Measurements from ENCODE around the gene ARID5A.
"Not testable (repeated sequence)": the region's sequence is repeated elsewhere in the genome, so short reads cannot be mapped to it uniquely, and the experiment has no call there.

ARID5A gene

GRCh38 chr2:96557421-96557820 is 20.9 kb downstream of the ARID5A start:
- DNase-seq (ENCODE audit: low spot score) = not testable (repeated sequence)

GRCh38 chr2:96558061-96558460 is 21.5 kb downstream of the ARID5A start:
- no peak for DNase-seq (ENCODE audit: low spot score)

- DNase-seq (ENCODE audit: low spot score) = no peak
These were observed 21.9 kb downstream of the ARID5A start for GRCh38 chr2:96558485-96558884.

GRCh38 chr2:96564026-96564425 is 27.5 kb downstream of the ARID5A start:
- no peak for DNase-seq (ENCODE audit: low spot score)

- no peak for DNase-seq (ENCODE audit: low spot score)
These were observed 28.0 kb downstream of the ARID5A start for GRCh38 chr2:96564563-96564962.

- no peak for DNase-seq (ENCODE audit: low spot score)
These were observed 28.6 kb downstream of the ARID5A start for GRCh38 chr2:96565111-96565510.

- DNase-seq (ENCODE audit: low spot score) = no peak
These were observed 31.5 kb downstream of the ARID5A start for GRCh38 chr2:96568094-96568493.

GRCh38 chr2:96574364-96574763 is 37.8 kb downstream of the ARID5A start:
- DNase-seq (ENCODE audit: low spot score) = no peak

- no peak for DNase-seq (ENCODE audit: low spot score)
These were observed 39.4 kb downstream of the ARID5A start for GRCh38 chr2:96575785-96576456.

- no peak for DNase-seq (ENCODE audit: low spot score)
These were observed 40.9 kb downstream of the ARID5A start for GRCh38 chr2:96577501-96577900.

GRCh38 chr2:96578731-96579130 is 42.2 kb downstream of the ARID5A start:
- no peak for DNase-seq (ENCODE audit: low spot score)

- DNase-seq (ENCODE audit: low spot score) = no peak
These were observed 42.9 kb downstream of the ARID5A start for GRCh38 chr2:96579422-96579821.

GRCh38 chr2:96580771-96581170 is 44.2 kb downstream of the ARID5A start:
- DNase-seq (ENCODE audit: low spot score) = no peak

- DNase-seq (ENCODE audit: low spot score) = no peak
These were observed 47.5 kb downstream of the ARID5A start for GRCh38 chr2:96584017-96584416.

GRCh38 chr2:96587843-96588242 is 51.3 kb downstream of the ARID5A start:
- DNase-seq (ENCODE audit: low spot score) = no peak

- DNase-seq (ENCODE audit: low spot score) = no peak
These were observed 54.5 kb downstream of the ARID5A start for GRCh38 chr2:96591054-96591453.

- DNase-seq (ENCODE audit: low spot score) = no peak
These were observed 54.9 kb downstream of the ARID5A start for GRCh38 chr2:96591494-96591893.

GRCh38 chr2:96594282-96594681 is 57.7 kb downstream of the ARID5A start:
- DNase-seq (ENCODE audit: low spot score) = no peak

GRCh38 chr2:96594691-96595152 is 58.2 kb downstream of the ARID5A start:
- DNase-seq (ENCODE audit: low spot score) = no peak

- DNase-seq (ENCODE audit: low spot score) = no peak
These were observed 60.0 kb downstream of the ARID5A start for GRCh38 chr2:96596596-96596995.

GRCh38 chr2:96599941-96600340 is 63.4 kb downstream of the ARID5A start:
- no peak for DNase-seq (ENCODE audit: low spot score)

GRCh38 chr2:96601382-96602292 is 65.1 kb downstream of the ARID5A start:
- no peak for DNase-seq (ENCODE audit: low spot score)
